ENCODE measurements around the gene FAM131C.
"Not testable (repeated sequence)": the region's sequence is repeated elsewhere in the genome, so short reads cannot be mapped to it uniquely, and the experiment has no call there.

The FAM131C gene

DNA sequence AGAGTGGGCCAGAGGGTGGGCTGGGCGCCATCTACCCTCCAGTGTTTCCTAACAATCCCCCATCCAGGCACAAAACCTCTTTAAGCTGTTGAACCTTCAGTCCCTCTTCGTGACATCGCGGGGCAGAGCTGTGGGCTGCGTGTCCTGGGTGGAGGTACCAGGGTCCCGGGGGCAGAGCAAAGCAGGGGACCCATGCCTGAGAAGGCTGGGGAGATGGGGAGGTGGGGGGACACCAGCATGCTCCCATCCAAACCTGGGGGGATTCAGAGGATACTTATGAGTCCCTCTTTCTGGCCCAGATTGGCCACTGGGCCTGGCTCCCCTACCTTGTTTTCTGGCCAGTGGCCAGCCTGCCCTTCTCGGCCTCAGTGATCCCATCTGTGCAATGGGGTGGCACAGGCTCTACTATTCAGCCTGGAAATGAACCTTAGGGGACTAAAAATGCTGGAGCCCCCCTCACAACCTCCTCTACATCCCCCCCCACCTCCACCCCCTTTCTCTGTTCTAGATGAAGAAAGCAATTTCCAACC is 40.3 kb downstream of the FAM131C start:
- DNase-seq (ENCODE audit: low read depth): not testable (repeated sequence)

DNA sequence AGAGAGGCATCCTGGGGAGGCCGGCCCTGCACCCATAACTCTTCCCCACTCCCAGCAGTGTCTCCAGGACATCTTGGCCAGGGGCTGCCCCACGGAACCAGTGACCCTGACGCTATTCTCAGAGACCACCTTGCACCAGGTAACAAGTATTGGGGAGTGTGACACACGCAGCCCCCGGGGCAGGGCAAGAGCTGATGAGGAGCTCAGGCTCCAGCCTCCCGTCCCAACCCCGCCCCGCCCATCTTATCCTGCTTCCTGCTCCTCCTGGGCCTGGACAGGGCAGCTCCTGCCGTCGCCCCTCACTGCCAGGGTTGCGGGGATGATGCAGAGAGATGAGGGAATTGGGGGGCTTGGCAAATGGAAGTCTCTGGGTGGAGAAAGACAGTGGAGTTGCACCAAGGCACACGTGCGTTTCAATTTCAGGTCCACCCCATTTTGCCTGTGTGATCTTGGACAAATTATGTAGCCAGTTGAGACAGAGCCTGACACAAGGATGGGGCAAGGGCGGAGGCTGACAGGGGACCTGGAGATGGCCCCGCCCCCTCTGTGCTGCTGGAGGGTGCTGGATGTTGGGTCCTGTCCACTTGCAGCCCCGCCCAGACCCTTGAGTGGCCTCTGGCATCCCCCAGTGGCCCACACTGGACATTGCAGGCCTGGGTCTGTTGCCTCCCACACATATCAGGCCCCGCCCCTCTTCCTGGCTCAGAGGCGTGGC is 40.9 kb downstream of the FAM131C start:
- DNase-seq (ENCODE audit: low read depth): no peak

DNA sequence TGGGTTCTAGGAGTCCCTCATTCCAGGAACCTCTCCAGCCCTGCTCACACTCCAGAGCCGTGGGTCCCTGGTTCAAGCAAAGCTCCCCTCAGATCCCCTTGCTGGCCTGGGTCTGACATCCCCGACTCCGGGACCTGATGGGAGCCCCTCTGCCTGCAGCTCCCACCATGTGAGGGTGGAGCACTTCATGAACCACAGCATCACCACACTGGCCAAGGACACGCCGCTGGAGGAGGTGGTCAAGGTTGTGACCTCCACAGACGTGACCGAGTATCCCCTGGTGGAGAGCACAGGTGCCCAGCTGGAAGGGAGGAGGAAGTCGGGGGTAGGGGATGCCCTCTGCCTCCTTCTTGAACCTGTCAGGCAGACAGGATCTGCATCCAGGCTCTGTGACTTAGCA is 41.9 kb downstream of the FAM131C start:
- no peak for DNase-seq (ENCODE audit: low read depth)

DNA sequence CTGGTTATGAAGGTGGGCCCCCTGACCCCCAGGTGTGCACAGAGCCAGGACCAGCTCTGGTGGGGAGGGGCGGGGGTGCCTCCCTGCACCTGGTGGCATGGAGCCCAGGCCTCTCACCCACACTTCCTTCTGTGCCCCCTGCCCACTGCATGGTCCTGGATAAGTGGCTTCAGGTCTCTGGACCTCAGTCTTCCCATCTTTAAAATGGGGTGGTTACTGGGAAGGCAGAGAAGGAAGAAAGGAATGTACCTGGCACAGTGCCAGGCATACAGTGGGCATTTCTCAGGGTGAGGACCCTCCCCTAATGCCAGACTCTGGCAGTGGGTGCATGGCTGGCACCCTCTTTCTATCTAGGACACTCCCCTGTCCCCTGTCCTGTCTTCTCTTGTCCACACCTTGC is 44.2 kb downstream of the FAM131C start:
- no peak for DNase-seq (ENCODE audit: low read depth)

DNA sequence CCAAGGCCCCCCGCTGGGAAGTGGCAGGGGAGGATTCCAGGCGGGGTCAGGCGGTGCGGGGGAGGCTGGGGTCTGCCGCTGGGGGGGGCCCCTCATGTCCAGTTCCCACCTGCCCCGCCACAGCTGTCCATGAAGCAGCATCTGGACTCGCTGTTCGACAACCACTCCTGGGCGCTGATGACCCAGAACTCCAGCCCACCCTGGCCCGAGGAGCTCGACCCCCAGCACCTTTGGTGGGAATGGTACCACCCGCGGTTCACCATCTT is 44.5 kb downstream of the FAM131C start:
- not testable (repeated sequence) for DNase-seq (ENCODE audit: low read depth)

DNA sequence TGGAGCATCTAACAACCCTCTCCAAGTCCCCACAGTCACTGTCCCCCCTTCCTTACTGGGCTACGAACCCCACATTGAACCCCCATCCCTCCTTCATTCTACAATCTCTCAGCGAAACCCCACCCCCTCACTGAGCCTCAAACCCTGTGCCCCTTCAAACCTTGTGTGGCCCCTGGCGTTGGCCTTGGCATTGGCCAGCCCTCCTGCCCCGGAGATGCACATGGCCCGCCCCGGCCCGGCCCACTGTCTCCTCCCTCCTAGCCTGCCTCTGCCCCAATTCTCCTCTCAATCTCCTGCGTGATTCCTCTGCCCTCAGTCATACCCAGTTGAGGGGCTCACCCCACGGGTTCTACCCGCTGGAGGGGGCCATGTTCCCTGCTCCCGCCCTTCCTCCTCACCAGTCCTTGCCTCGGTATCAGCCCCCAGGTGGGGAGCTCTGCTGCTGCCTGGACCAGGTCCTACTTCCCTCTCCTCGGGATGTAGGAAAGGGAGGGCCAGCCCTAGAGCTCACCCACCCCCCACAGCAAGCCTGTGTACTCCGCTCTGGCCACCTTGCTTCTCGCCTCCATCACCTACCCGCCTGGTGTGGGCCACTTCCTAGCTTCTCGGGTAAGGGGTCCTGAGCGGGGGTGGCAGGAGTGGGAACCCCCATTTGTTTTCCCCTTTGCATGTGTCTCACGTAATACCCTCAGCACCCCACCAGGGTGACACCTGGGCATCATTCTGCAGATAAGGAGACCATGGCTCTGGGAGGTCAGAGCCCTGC is 45.0 kb downstream of the FAM131C start:
- no peak for DNase-seq (ENCODE audit: low read depth)

DNA sequence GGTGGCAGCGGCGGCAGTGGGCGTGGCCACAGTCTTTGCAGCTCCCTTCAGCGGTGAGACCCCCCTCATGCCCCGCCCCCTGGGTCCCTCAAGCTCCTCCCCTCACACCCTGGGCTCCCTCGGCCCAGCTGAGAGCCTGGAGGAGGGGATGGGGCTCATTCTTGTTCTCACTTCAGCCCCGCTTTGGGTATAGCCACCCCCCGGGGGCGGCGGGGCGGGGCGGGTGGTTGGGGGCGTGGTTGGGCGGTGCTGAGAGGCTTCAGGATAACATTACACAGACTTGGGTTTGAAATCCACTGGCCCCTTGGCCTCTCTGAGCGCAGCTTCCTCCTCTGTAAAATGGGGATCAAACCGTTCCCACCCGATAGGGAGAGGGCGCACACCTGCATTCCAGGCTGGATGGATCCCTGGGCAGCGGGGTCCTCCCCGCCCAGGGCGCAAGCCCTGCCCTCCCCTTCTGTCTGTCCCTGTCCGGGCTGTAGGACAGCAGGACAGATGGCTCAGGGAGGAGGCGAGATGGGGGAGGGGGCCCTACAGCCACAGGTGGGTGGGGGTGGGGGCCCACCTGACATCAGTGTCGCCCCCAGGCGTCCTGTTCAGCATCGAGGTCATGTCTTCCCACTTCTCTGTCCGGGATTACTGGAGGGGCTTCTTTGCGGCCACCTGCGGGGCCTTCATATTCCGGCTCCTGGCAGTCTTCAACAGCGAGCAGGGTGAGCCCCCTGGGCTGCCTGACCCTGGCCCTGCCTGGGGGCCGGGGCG is 46.5 kb downstream of the FAM131C start:
- no peak for DNase-seq (ENCODE audit: low read depth)

DNA sequence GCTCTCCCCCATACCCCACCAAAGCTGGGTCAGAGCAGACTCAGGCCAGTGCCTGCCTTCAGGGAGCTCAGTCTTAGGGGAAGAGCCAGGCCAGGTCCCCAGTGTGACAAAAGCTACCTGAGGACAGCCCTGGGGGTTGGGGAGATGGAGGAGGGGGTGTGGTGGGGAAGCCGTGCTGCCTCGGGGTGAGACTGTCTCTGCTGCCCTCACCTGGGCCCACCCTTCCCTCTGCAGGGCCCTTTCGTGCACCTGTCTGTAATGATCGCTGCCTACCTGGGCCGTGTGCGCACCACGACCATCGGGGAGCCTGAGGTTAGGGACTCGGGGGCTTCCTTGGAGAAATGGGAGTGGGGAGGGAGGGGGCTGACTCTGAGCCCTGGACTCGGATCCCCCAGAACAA is 47.1 kb downstream of the FAM131C start:
- DNase-seq (ENCODE audit: low read depth): not testable (repeated sequence)

DNA sequence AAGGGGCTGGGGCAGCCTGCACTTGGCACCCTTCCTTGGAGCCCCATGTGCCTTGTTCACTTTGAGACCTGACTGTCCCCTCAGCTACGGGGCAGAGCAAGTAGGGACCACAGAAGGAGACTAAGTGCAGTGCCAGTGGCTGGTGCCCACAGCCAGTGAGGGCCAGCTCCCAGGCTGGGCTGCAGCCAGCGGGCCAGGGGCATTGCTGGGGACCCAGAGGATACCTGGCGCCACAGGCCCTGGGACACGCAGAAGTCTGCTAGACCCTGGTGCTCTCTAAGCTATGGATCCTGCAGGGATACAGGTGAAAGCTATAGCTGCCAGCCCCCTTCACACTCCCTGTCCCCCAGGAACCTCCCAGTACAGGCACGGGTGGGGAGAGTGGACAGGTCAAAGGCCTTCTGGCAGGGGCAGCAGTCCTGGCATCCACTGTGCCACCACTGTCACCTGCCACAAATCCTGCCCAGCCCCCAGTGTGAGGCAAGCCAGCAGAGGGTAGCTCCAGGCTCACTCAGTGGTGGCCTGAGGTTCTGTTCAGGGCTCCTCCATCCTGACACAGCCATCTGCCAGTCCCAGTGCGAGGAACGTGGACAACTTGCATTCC is 50.3 kb downstream of the FAM131C start:
- no peak for DNase-seq (ENCODE audit: low read depth)

DNA sequence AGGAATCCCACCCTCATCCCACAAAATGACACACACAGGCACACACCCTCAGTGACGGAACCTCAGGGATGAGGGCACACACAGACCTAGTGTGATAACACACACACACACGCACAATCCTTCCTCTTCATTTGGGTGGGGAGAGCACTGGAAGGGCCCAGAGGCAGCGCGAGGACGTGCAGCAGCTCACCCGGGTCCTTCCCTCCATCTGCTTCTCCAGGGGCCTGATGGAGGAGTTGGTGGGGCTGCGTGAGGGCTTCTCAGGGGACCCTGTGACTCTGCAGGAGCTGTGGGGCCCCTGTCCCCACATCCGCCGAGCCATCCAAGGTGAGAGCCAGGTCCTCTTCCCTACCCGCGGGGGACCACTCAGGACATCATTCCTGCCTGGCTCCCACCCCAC is 51.1 kb downstream of the FAM131C start:
- no peak for DNase-seq (ENCODE audit: low read depth)

DNA sequence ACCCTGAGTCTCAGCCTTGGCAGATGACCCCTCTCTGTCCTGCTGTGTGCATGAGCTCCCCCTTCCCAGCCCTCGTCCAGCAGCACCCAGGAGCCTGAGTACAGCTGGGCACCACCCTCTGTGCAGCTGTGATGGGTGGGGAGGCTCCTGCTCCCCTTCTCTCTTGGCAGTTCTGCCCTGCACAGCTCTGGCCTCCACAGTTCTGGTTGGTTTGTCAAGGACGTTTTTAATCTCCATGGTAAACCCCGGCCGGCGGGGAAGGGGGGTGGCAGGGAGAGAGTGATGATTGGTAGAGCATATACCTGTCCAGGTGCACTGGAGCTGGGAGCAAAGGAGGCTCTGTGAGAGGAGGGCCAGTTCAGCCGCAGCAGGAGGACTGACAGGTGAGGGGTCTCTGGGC is 51.8 kb downstream of the FAM131C start, which contains the start of gene CLCNKA:
Gene CLCNKA (plus strand): TSS at position 356 of the 400 bp plus-strand sequence. CDS start 584 bp downstream, outside the sequence.
- no peak for DNase-seq (ENCODE audit: low read depth)

DNA sequence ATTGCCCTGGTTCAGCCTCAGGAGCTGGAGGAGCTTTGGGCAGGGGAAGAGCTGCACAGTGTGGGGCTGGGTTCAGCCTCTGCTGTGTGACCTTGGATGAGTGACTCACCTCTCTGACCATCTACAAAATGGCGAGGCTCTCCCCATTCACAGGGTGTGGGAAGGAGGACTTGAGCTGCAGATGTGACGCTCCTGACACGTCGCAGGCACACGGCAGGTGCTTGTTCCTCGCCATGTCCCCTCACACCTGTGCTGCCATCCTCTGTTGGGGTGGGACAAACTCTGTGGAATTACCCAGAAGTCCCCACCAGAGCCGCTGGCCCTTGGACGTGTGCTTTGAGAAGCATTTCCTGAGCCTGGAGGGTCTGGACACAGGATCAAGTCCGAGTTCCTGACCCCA is 52.6 kb downstream of the FAM131C start:
- DNase-seq (ENCODE audit: low read depth): not testable (repeated sequence)

DNA sequence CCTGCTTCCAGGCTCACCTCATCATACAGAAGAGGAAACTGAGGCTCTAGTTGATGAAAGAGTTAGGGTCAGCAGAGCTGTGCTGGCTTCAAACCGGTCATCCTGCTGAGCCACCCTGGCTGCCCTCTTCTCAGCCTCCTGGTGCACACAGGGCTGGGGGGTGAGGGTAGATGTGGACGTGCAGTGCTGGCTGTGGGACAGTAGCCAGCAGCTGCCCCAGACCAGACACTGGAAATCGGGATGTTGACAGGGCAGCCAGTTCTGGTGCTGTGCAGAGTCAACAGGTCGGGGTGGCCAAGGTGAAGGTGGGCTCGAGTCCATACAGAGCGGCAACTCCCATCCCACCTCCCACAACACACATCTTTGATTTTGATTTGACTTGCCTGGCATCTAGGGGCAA is 53.1 kb downstream of the FAM131C start:
- no peak for DNase-seq (ENCODE audit: low read depth)

DNA sequence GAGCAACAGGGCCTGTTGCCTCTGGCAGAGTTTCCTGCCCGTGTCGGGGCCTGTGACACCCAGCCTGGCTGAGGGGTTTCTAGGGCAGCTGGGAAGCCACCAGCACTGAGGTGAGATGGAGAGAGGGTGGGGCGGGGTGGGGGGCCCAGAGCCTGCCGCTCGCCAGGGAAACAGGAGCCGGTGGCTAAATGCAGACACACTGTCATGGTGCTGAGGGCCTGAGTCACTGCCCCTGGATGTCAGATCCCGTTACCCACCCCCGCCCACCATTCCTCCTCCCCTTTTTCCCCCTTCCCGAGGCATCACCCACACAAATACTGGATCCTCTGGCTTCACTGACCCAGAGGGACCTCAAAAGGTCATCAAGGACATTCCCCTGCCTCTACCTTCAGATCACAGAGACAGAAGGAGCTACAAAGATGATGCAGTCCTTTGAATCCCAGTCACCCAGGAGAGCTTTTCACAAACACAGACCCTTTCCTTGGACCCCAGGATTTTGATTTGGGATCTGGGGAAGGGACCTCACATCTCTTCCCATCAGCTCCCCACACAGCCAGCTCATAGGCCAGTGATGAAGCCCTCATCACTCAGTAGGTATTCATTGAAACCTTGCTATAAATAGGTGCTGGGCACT is 53.7 kb downstream of the FAM131C start:
- DNase-seq (ENCODE audit: low read depth): no peak

DNA sequence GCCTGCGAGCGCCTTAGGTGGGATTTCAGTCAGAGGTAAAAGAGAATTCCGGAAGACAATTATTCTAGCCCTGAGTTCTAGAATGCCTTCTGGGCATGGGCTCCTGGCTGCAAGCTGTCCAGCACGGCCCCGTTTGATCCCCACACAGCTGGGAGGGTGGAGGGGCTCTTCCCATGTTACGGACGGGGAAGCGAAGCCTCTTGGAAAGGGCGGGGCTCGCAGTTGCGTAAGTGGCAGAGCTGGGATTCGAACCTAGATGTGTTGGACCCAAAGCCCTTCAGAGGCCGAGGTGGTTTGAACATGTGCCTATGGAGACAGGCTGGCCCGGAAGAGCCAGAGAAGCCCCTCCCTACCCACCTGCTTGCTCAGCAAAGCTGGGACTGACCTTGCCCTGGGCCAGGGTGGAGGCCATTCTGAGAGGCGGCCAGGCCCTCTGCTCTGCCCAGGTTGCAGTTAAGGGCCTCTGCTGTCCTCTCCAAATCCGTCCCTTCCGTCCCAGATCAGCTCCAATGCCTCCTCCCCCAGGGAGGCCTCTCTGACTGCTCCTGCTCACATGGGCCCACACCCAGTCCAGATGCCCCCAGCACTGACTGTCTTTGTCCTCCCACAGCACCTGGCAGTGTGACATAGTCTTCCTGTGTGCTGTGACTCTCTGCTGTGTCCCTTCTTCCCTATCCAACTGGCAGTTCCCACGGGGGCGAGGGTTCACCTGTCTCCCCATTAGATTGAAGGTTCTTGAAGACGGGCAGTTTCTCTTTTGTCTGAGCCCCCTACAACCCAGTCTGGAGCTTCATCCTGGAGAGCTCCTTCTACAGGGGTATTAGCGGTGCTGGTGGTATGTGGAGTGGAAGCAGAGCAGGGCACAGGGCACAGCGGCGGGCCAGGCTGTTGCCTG is 54.5 kb downstream of the FAM131C start:
- no peak for DNase-seq (ENCODE audit: low read depth)

DNA sequence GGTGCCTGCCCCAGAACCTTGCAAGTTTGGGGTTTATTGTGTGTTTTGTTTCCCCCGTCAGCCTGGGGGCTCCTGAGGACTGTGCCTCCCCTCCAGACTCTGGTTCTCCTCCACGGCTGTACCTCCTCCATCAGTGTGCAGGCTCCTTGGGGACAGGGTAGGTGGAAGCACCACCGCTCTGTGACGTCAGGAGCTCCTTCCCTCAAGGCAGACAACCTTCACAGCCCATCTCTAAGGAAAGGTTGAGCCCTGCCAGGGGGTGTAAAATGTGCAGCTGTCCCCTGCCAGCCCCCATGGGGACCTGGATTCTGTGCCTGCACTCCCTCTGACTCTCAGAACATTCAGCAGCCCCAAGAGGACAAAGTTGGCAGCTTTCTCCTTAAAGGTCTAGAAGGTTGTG is 55.1 kb downstream of the FAM131C start:
- no peak for DNase-seq (ENCODE audit: low read depth)

DNA sequence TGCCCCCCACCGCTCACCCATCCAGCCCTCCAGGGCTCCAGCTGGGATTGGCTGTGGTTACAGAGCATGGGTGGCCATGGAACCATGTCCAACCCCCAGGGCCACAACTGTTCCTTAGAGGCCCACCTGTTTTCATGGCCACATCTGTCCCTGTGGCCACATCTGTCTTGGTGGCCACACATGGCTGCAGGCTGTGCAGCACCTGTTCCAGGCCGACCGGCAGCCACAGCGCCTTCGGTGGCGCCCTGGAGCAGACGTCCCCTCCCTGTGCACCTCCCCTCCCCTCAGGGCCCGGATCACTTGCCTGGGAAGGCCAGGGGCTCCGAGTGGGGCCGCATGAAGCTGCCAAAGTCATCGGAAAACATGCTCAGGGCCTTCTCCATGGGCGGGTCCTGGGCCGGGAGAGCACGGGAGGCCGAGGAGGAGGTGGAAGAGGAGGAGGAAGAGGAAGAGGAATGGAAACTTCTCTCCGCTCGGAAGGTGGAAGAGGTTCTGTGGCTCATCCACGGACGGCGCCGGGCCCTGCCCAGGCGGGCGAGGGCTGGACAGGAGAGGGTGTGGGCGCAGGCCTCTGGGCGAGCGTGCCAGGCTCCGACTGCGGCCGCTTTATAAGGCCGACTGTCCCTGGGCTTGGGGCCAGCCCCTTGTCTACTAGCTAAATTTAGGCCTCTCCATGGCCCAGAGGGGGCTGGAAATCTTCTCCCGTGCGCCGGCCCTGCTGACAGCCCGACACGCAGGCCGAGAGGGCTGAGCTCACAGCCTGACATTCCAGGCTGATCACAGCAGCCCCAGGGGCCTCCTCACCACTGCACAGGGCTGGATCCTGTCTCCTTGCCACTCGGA is 55.8 kb downstream of the FAM131C start, which contains the start of gene HSPB7:
Gene HSPB7 (minus strand): TSS at position 583 of the 843 bp plus-strand sequence. CDS start 80 bp downstream, at position 503.
- DNase-seq (ENCODE audit: low read depth): no peak

DNA sequence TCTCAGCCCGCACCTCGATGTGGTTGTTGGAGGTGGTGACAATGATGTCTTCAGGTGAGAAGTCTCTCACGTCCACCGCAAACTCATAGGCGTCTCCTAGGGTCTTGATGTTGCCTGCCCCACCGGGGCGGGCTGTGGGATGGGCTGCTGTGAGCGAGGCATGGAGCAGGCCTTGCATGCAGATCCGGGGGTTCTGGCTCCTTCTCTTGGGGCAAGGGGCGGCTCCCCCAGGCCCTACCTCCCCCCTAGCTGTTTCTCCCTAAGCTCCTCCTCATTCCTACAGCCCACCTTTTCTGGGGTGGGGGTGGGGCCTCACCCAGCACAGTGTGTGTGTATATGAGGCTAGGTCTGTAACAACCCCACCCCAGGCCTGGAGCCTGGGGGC is 56.4 kb downstream of the FAM131C start:
- no peak for DNase-seq (ENCODE audit: low read depth)

DNA sequence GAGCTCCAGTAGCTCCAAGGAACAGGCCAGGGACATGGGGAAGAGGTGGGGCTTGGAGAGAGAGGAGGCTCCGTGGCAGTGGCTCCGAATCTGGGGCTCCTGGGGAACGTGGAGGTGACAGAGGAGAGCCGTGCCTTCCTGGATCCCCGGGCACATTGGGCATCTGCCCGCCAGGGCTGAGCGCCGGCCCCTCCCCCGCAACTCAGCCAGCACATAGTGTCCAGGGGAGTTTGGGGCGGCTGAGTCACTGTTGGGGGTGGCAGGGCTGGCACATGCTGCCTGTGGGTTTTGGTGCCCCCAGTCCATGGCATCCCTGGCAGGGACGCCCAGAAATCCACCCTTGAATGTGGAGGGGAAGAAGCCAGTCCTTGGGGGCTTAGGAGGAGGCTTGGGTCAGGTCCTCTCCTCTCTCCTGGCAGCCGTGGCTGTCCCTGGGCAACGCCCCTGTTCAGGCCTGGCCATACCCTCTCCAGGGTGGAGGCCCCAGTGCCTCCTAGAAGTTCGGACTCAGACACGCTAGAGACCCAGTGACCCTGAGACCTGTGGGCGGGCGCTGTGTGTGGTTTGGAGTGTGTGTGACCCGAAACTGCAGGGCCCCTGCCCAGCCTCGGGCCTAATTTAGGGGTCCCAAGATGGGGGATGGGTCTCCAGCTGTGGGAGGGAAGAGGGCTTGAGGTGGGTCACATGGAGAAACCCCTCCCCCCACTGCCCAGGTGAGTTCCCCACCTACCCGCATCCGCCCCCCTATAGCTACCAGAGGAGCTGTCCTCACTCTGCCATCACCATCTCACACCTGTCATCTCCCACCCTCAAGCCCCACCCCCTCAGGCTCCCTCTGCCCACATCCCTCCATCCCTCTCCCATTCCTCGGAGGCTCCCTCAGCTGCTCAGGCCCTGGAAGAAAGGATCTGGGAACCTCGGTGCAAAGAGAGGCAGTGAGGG is 57.2 kb downstream of the FAM131C start:
- DNase-seq (ENCODE audit: low read depth): no peak
